Gastroesophageal sphincter (tissue), 3 donors: ENCODE measurements around the gene SLC9A3.

ENCODE experiments used
- EP300 ChIP-seq: sonication (generic); formaldehyde crosslinking; IDR thresholded peaks from one replicate; pipeline ENCODE4 v1.6.1; 2017; ENCODE audit warnings: antibody characterized with exemption, mild to moderate bottlenecking
- POLR2AphosphoS5 ChIP-seq: sonication (generic); formaldehyde crosslinking; IDR thresholded peaks from one replicate; pipeline ENCODE4 v1.6.1; 2017; ENCODE audit warnings: antibody characterized with exemption
- TF ChIP-seq, protein P1 (sequence below), 4 experiments: fragments of 200-600 bp in 2 of 4; fragments of 450-650 bp in 2 of 4; sonication (generic) in 1 of 4; IDR thresholded peaks; one replicate each; pipeline ENCODE4 v1.5.1; 2017 to 2019; ENCODE audit warnings: antibody characterized with exemption in 4 of 4, mild to moderate bottlenecking in 2 of 4, moderate library complexity in 2 of 4

- TF ChIP-seq, protein P1, sequence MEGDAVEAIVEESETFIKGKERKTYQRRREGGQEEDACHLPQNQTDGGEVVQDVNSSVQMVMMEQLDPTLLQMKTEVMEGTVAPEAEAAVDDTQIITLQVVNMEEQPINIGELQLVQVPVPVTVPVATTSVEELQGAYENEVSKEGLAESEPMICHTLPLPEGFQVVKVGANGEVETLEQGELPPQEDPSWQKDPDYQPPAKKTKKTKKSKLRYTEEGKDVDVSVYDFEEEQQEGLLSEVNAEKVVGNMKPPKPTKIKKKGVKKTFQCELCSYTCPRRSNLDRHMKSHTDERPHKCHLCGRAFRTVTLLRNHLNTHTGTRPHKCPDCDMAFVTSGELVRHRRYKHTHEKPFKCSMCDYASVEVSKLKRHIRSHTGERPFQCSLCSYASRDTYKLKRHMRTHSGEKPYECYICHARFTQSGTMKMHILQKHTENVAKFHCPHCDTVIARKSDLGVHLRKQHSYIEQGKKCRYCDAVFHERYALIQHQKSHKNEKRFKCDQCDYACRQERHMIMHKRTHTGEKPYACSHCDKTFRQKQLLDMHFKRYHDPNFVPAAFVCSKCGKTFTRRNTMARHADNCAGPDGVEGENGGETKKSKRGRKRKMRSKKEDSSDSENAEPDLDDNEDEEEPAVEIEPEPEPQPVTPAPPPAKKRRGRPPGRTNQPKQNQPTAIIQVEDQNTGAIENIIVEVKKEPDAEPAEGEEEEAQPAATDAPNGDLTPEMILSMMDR (IDR thresholded peaks at IDR 0.05) = no peak
- no peak for TF ChIP-seq EP300
- TF ChIP-seq POLR2AphosphoS5 = no peak
Observed at GRCh38 chr5:439181-439580, 85.1 kb downstream of the SLC9A3 start.
